ENCODE measurements around the gene SH3GLB2. TPM values are rescaled to one million over a fixed set of nuclear protein-coding genes. Genes with fewer than 3 reads are reported as not detected.

SH3GLB2 gene
- total and polyA plus RNA-seq, 2 experiments from 2014 or later = 21.9 to 68.0 TPM

DNA sequence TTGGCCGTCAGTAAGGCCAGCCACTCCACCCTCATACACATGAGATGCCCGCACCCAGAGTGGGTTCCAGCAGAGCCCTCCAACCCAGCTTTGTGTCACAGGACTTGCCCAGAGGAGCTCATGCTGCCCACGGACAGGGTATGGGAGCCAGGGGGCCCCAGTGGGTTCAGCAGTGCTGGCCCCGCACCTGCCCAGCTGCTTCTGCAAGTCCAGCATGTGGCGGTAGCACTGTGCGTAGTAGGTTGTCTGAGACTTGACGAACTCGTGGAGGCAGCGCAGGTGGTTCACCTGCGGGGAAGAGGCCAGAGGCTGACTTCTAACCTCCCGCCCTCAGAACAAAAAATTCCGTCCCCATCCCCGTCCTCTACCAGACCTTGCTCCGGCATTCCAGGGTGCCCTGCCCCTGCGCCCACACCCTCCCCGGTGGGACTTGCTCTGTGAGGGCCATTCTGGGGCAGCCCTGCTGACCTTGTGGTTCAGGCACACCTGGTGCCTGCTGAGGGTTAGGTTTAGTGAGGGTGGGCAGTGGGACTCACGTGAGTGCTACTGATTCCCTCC lies 18.5 kb downstream of the SH3GLB2 start:
- H3F3A ChIP-seq (replicated peaks; ENCODE audit: low read depth) = peaks cover 16% of the 10 kb centered on the region; the same call in 1 of the 2 replicates
- H3K4me3 ChIP-seq = no peak overlapping the region
- peaks cover 5% of the 10 kb centered on the region; the same call in 1 of the 3 replicates for H3K4me1 Mint-ChIP-seq
- TF ChIP-seq CTCF (conservative IDR thresholded peaks at IDR 0.05; ENCODE audit: low read depth in 2 of 2) = no peak; a peak in 1 of 4 replicates
- H3K27me3 ChIP-seq (ENCODE audit: insufficient read depth) = no peaks in the 10 kb centered on the region
- H4K20me1 ChIP-seq (replicated peaks; ENCODE audit: insufficient read depth) = 0 out of 2 replicates have a peak, but pooled peaks cover 6% of the 10 kb centered on the region
- no peak overlapping the region for H3K27ac Mint-ChIP-seq
- H3K4me2 ChIP-seq = no peak overlapping the region
- DNase-seq (ENCODE audit: low spot score) (no peak), ATAC-seq (no peak)
- no peak overlapping the region for H3K4me3 Mint-ChIP-seq
- H3K36me3 ChIP-seq (ENCODE audit: insufficient read depth) = peaks cover 6% of the 10 kb centered on the region; the same call in 1 of the 2 replicates
- H3K4me1 ChIP-seq (ENCODE audit: insufficient read depth) = no peaks in the 10 kb centered on the region
- no peaks in the 10 kb centered on the region for H3K79me2 ChIP-seq (replicated peaks; ENCODE audit: insufficient read depth)
- no peak overlapping the region for H3K27ac ChIP-seq (ENCODE audit: low read depth)
- peaks cover 11% of the 10 kb centered on the region for H3K27me3 Mint-ChIP-seq (ENCODE audit: insufficient read depth, low read depth, poor library complexity)
- no peaks in the 10 kb centered on the region for H3K9me3 Mint-ChIP-seq
- H2AFZ ChIP-seq = no peak overlapping the region
- peaks cover 44% of the 10 kb centered on the region for H3K36me3 Mint-ChIP-seq (ENCODE audit: low read depth)
- no peaks in the 10 kb centered on the region for H3K9me2 ChIP-seq (ENCODE audit: insufficient read depth)

DNA sequence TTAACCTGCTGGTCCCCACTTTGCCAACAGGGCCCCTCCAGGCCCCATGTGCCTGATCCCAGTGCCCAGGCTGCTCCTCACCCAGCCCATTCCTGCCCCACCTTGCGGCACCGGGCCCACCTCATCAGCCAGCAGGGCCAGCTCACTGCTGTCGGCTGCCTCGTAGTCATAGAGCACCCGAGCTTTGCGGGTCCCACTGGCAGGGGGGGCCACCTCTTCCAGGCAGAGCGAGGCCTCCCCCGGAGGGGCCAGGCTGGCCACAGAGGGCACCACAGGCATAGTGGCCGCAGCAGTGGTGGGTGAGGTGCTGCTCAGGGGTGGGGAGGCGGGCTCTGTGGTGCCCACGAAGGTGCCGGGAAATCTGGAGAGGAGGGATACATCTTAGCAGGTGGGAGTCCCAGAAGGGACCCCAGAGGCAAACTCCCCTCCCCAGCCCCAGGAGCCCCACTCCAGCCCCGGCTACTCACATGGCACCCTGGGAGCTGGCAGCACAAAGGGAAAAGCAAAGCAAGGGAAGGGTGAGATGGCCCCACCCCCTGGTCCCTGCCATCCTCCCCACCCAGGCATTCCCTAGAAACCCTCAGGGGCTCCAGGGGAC lies 19.0 kb downstream of the SH3GLB2 start:
- H3K4me1 Mint-ChIP-seq = peaks cover 5% of the 10 kb centered on the region; the same call in 1 of the 3 replicates
- Histone ChIP-seq H4K20me1 (replicated peaks; ENCODE audit: insufficient read depth) (peaks cover 6% of the 10 kb centered on the region; the same call in 1 of the 2 replicates), H3K9me2 (ENCODE audit: insufficient read depth) (no peaks in the 10 kb centered on the region), H3K4me1 (ENCODE audit: insufficient read depth) (no peaks in the 10 kb centered on the region), H2AFZ (no peak overlapping the region), H3K4me2 (no peak overlapping the region), H3F3A (replicated peaks; ENCODE audit: low read depth) (peaks cover 16% of the 10 kb centered on the region; the same call in 1 of the 2 replicates), H3K36me3 (ENCODE audit: insufficient read depth) (peaks cover 10% of the 10 kb centered on the region; the same call in 1 of the 2 replicates), H3K27ac (ENCODE audit: low read depth) (no peak overlapping the region), H3K27me3 (ENCODE audit: insufficient read depth) (no peaks in the 10 kb centered on the region), H3K4me3 (no peak overlapping the region), H3K79me2 (replicated peaks; ENCODE audit: insufficient read depth) (no peaks in the 10 kb centered on the region)
- H3K27ac Mint-ChIP-seq = no peak overlapping the region
- TF ChIP-seq CTCF (conservative IDR thresholded peaks at IDR 0.05; ENCODE audit: low read depth in 2 of 2) (no peak), STAT1 (IDR thresholded peaks at IDR 0.05; ENCODE audit: unreplicated experiment) (no peak), REST (IDR thresholded peaks at IDR 0.05; ENCODE audit: unreplicated experiment) (no peak), EZH2phosphoT487 (IDR thresholded peaks at IDR 0.05; ENCODE audit: unreplicated experiment) (no peak)
- no peak overlapping the region for H3K4me3 Mint-ChIP-seq
- peaks cover 47% of the 10 kb centered on the region for H3K36me3 Mint-ChIP-seq (ENCODE audit: low read depth)
- ATAC-seq = no peak
- H3K27me3 Mint-ChIP-seq (ENCODE audit: insufficient read depth, low read depth, poor library complexity) = peaks cover 9% of the 10 kb centered on the region
- no peak for DNase-seq (ENCODE audit: low spot score)
- no peaks in the 10 kb centered on the region for H3K9me3 Mint-ChIP-seq
